Body of pancreas (tissue), 4 donors: ENCODE results near the gene MOGAT2.

Source experiments
- CTCF ChIP-seq, 7 experiments: fragments of 450-650 bp in 4 of 7; fragments of 200-600 bp in 3 of 7; sonication (generic) in 3 of 7; IDR thresholded peaks; one replicate each; pipeline ENCODE4 v1.5.1; 2016 to 2019; ENCODE audit warnings: antibody characterized with exemption in 7 of 7
- POLR2A ChIP-seq, 3 donors: fragments of 450-650 bp; IDR thresholded peaks; one replicate each; pipeline ENCODE4 v1.6.1; 2016; ENCODE audit warnings: antibody characterized with exemption in 3 of 3, mild to moderate bottlenecking in 2 of 3

- no peak for TF ChIP-seq CTCF (IDR thresholded peaks at IDR 0.05)
- no peak for TF ChIP-seq POLR2A (IDR thresholded peaks at IDR 0.05)
These were observed 44.5 kb downstream of the MOGAT2 start for GRCh38 chr11:75762158-75762557.
